Measurements from ENCODE around the gene SLC31A1.

GRCh38 chr9:113267911-113268566 lies 46.7 kb downstream of the SLC31A1 start:
- no peak for TF ChIP-seq CTCF (IDR thresholded peaks at IDR 0.05)
- TF ChIP-seq EP300 (IDR thresholded peaks at IDR 0.05), result no peak
- no peak for TF ChIP-seq POLR2A (IDR thresholded peaks at IDR 0.05)
- TF ChIP-seq POLR2AphosphoS5 (IDR thresholded peaks at IDR 0.05), result no peak
